SK-N-SH treated with all-trans-retinoic acid at 6 μM for 48 hours (cell line): ENCODE results near the gene TRIOBP.
A peak's percentile ranks its signal among the peaks of the same experiment; 100 is the strongest.

Experiments used
- ATAC-seq: fragments of 200-7000 bp; cut with Tn5 transposase; 3 replicates; pipeline ENCODE4 v1.9.1; 2020; ENCODE audit warnings: mild to moderate bottlenecking, moderate library complexity
- ARNTL ChIP-seq: fragments of 450-650 bp; formaldehyde crosslinking; IDR thresholded peaks from 2 replicates; pipeline ENCODE4 v1.5.0; 2020; ENCODE audit warnings: low read depth, mild to moderate bottlenecking, moderate library complexity, borderline replicate concordance
- CREB5 ChIP-seq: fragments of 250-450 bp; sonication (Bioruptor Pico); IDR thresholded peaks from 2 replicates; pipeline ENCODE4 v1.5.1; 2020; ENCODE audit warnings: low read depth, mild to moderate bottlenecking, moderate library complexity
- CSDC2 ChIP-seq: fragments of 250-450 bp; sonication (Bioruptor Pico); IDR thresholded peaks from 2 replicates; pipeline ENCODE4 v1.5.0; 2020; ENCODE audit warnings: mild to moderate bottlenecking, moderate library complexity
- ESRRG ChIP-seq: fragments of 250-450 bp; sonication (Bioruptor Pico); IDR thresholded peaks from 2 replicates; pipeline ENCODE4 v1.6.1; 2021; ENCODE audit warnings: mild to moderate bottlenecking
- ISL1 ChIP-seq: fragments of 250-450 bp; sonication (Bioruptor Pico); IDR thresholded peaks from 2 replicates; pipeline ENCODE4 v2.1.2; 2022; ENCODE audit warnings: mild to moderate bottlenecking, moderate library complexity
- OSR1 ChIP-seq: fragments of 250-450 bp; sonication (Bioruptor Pico); IDR thresholded peaks from 2 replicates; pipeline ENCODE4 v1.8.0; 2022; ENCODE audit warnings: moderate library complexity, mild to moderate bottlenecking, inconsistent platforms
- PATZ1 ChIP-seq: fragments of 250-450 bp; sonication (Bioruptor Pico); IDR thresholded peaks from 2 replicates; pipeline ENCODE4 v1.8.0; 2020; ENCODE audit warnings: mild to moderate bottlenecking, moderate library complexity, borderline replicate concordance
- POU6F1 ChIP-seq: fragments of 250-450 bp; sonication (Bioruptor Pico); IDR thresholded peaks from 2 replicates; pipeline ENCODE4 v1.8.0; 2021; ENCODE audit warnings: low read depth, mild to moderate bottlenecking, moderate library complexity, borderline replicate concordance
- PPARA ChIP-seq: fragments of 250-450 bp; sonication (Bioruptor Pico); IDR thresholded peaks from 2 replicates; pipeline ENCODE4 v1.5.0; 2020; ENCODE audit warnings: mild to moderate bottlenecking, borderline replicate concordance
- RARB ChIP-seq: fragments of 250-450 bp; sonication (Bioruptor Pico); IDR thresholded peaks from 2 replicates; pipeline ENCODE4 v1.8.0; 2021; ENCODE audit warnings: mild to moderate bottlenecking, moderate library complexity
- SNAI2 ChIP-seq: fragments of 250-450 bp; sonication (Bioruptor Pico); IDR thresholded peaks from 2 replicates; pipeline ENCODE4 v1.5.0; 2020; ENCODE audit warnings: mild to moderate bottlenecking, moderate library complexity
- TOX ChIP-seq: fragments of 250-450 bp; sonication (Bioruptor Pico); IDR thresholded peaks from 2 replicates; pipeline ENCODE4 v1.8.0; 2021; ENCODE audit warnings: mild to moderate bottlenecking, moderate library complexity, borderline replicate concordance
- TSHZ2 ChIP-seq: fragments of 250-450 bp; sonication (Bioruptor Pico); IDR thresholded peaks from 2 replicates; pipeline ENCODE4 v1.5.0; 2020; ENCODE audit warnings: mild to moderate bottlenecking, moderate library complexity
- ZC3H10 ChIP-seq: fragments of 250-450 bp; sonication (Bioruptor Pico); IDR thresholded peaks from 2 replicates; pipeline ENCODE4 v1.5.1; 2021; ENCODE audit warnings: mild to moderate bottlenecking, moderate library complexity
- ZFP30 ChIP-seq: fragments of 450-650 bp; formaldehyde crosslinking; IDR thresholded peaks from 2 replicates; pipeline ENCODE4 v1.5.0; 2022; ENCODE audit warnings: mild to moderate bottlenecking, moderate library complexity
- ZNF565 ChIP-seq: fragments of 450-650 bp; formaldehyde crosslinking; conservative IDR thresholded peaks from 2 replicates; pipeline ENCODE4 v1.5.0; 2020; ENCODE audit warnings: low read depth, mild to moderate bottlenecking, moderate library complexity
- ZNF70 ChIP-seq: fragments of 450-650 bp; formaldehyde crosslinking; IDR thresholded peaks from 2 replicates; pipeline ENCODE4 v1.5.0; 2020; ENCODE audit warnings: mild to moderate bottlenecking, moderate library complexity
- ZNF8 ChIP-seq: fragments of 450-650 bp; formaldehyde crosslinking; IDR thresholded peaks from 2 replicates; pipeline ENCODE4 v1.5.0; 2020; ENCODE audit warnings: mild to moderate bottlenecking, moderate library complexity

TRIOBP gene

GRCh38 chr22:37657590-37658132 lies 39.2 kb upstream of the TRIOBP start (continued):
- TF ChIP-seq POU6F1 (CRISPR knock-in tag): no peak
- TF ChIP-seq TSHZ2 (CRISPR knock-in tag): no peak
- TF ChIP-seq ZFP30: no peak

- peak; percentile 98 for ATAC-seq
- TF ChIP-seq TSHZ2 (CRISPR knock-in tag): 0 out of 2 replicates have a peak, but pooled peaks have one; percentile 27
- TF ChIP-seq PPARA (CRISPR knock-in tag): no peak
- TF ChIP-seq, all 23 proteins: peak for 1
Observed at GRCh38 chr22:37658133-37659065, 38.4 kb upstream of the TRIOBP start, which contains the start of gene PDXP. Gene PDXP, plus strand, starts transcription at chr22:37658723. Its CDS starts 60 bp downstream, at chr22:37658783.

GRCh38 chr22:37659066-37659896 lies 37.6 kb upstream of the TRIOBP start:
- ATAC-seq: no peak
- no peak for TF ChIP-seq ARNTL
- no peak for TF ChIP-seq ZFP30
- TF ChIP-seq CREB5 (CRISPR knock-in tag): no peak
- TF ChIP-seq RARB (CRISPR knock-in tag): no peak
- no peak for TF ChIP-seq SNAI2 (CRISPR knock-in tag)
- TF ChIP-seq TSHZ2 (CRISPR knock-in tag): no peak
- TF ChIP-seq TOX (CRISPR knock-in tag): no peak
- TF ChIP-seq ZNF565: no peak
- TF ChIP-seq ESRRG (CRISPR knock-in tag): no peak
- TF ChIP-seq ZC3H10 (CRISPR knock-in tag): no peak
- TF ChIP-seq POU6F1 (CRISPR knock-in tag): no peak
- TF ChIP-seq ZNF8: no peak
- no peak for TF ChIP-seq OSR1
- TF ChIP-seq ZNF70: no peak
- no peak for TF ChIP-seq CSDC2 (CRISPR knock-in tag)
- no peak for TF ChIP-seq PATZ1 (CRISPR knock-in tag)
- TF ChIP-seq ISL1 (CRISPR knock-in tag): no peak
